K562 (cell line): ENCODE measurements around the gene COL9A3. TPM values are rescaled to one million over a fixed set of nuclear protein-coding genes. Genes with fewer than 3 reads are reported as not detected.
A peak's percentile ranks its signal among the peaks of the same experiment; 100 is the strongest.

Experiments
- CAMTA2 ChIP-seq: fragments of 250-450 bp; sonication (Bioruptor Pico); conservative IDR thresholded peaks from 2 replicates; pipeline ENCODE4 v1.5.1; 2022
- CSDE1 ChIP-seq, 2 experiments: fragments of 450-650 bp; IDR thresholded peaks; 2 replicates each; pipeline ENCODE4 v1.6.1; 2016; ENCODE audit warnings: mild to moderate bottlenecking in 1 of 2
- CXXC5 ChIP-seq: fragments of 250-450 bp; sonication (Bioruptor Pico); IDR thresholded peaks from 2 replicates; pipeline ENCODE4 v1.8.0; 2022; ENCODE audit warnings: inconsistent platforms, mild to moderate bottlenecking, moderate library complexity
- DIDO1 ChIP-seq: fragments of 450-650 bp; IDR thresholded peaks from 2 replicates; pipeline ENCODE4 v1.6.1; 2016; ENCODE audit warnings: low read depth, missing biosample characterization, missing genetic modification characterization
- NBN ChIP-seq: fragments of 450-650 bp; IDR thresholded peaks from 2 replicates; pipeline ENCODE4 v1.6.1; 2016; ENCODE audit warnings: low read depth, mild to moderate bottlenecking
- NR2F6 ChIP-seq: fragments of 450-650 bp; formaldehyde crosslinking; IDR thresholded peaks from 2 replicates; pipeline ENCODE4 v1.4.0; 2020; ENCODE audit warnings: mild to moderate bottlenecking
- PCBP1 ChIP-seq: fragments of 200-400 bp; formaldehyde crosslinking; IDR thresholded peaks from 2 replicates; pipeline ENCODE4 v1.6.1; 2018; ENCODE audit warnings: mild to moderate bottlenecking, low read depth, low read length; ENCODE audit not compliant: poor library complexity, severe bottlenecking
- PCBP2 ChIP-seq: fragments of 200-400 bp; formaldehyde crosslinking; IDR thresholded peaks from 2 replicates; pipeline ENCODE4 v1.6.1; 2018; ENCODE audit warnings: low read length, low read depth, mild to moderate bottlenecking, moderate library complexity; ENCODE audit not compliant: poor library complexity, severe bottlenecking
- POLR2AphosphoS5 ChIP-seq: IDR thresholded peaks from 2 replicates; pipeline ENCODE4 v1.6.1; 2011; ENCODE audit warnings: mild to moderate bottlenecking, low read depth, low read length, moderate library complexity; ENCODE audit not compliant: control insufficient read depth, insufficient read depth
- POLR3A ChIP-seq: IDR thresholded peaks from 2 replicates; pipeline ENCODE4 v1.6.1; 2011; ENCODE audit warnings: borderline replicate concordance, mild to moderate bottlenecking, moderate library complexity; ENCODE audit not compliant: insufficient read length, insufficient read depth; ENCODE audit errors: extremely low read depth
- SAFB ChIP-seq: fragments of 200-400 bp; formaldehyde crosslinking; IDR thresholded peaks from 2 replicates; pipeline ENCODE4 v1.6.1; 2017; ENCODE audit warnings: low read depth, low read length, borderline replicate concordance
- SRF ChIP-seq, 2 experiments: fragments of 250-450, 450-650 bp in 1 of 2; sonication (Bioruptor Pico) in 1 of 2; sonication (generic) in 1 of 2; formaldehyde crosslinking; IDR thresholded peaks; 2 replicates each; pipeline versions ENCODE4 v1.5.0 to v1.5.1; 2020 to 2022; ENCODE audit warnings: mild to moderate bottlenecking in 1 of 2, missing genetic modification reagents in 1 of 2
- SRSF7 ChIP-seq: fragments of 200-400 bp; formaldehyde crosslinking; optimal IDR thresholded peaks from 2 replicates; pipeline ENCODE3; 2017; ENCODE audit warnings: mild to moderate bottlenecking, low read depth, low read length
- ZFPM2 ChIP-seq: fragments of 250-450 bp; sonication (Bioruptor Pico); IDR thresholded peaks from 2 replicates; pipeline ENCODE4 v1.5.1; 2022; ENCODE audit warnings: mild to moderate bottlenecking
- ZHX1 ChIP-seq: fragments of 150-350 bp; conservative IDR thresholded peaks from 2 replicates; pipeline ENCODE4 v1.6.1; 2014; ENCODE audit warnings: low read length
- ZNF398 ChIP-seq: fragments of 250-450 bp; sonication (Bioruptor Pico); IDR thresholded peaks from 2 replicates; pipeline ENCODE4 v1.8.0; 2021; ENCODE audit warnings: moderate library complexity, mild to moderate bottlenecking, inconsistent platforms
- ZNF431 ChIP-seq: sonication (generic); formaldehyde crosslinking; IDR thresholded peaks from 2 replicates; pipeline ENCODE4 v1.8.0; 2022; ENCODE audit warnings: mild to moderate bottlenecking, missing genetic modification reagents
- polyA plus RNA-seq, 8 experiments: library from polyadenylated mRNA; depleted of rRNA in 4 of 8; stranded (reverse) in 5 of 8; unstranded in 3 of 8; fragments of >200 nt; fragmentation: Nextera tagmentation in 2 of 8; fragmentation: Illumina TruSeq in 1 of 8; extraction: Ambion mirVana in 2 of 8; extraction: Trizol in 1 of 8; gene quantifications; 2 replicates each; pipeline versions ENCODE4 v1.2.1 to v1.2.3, GENCODE V29; 2011 to 2014; ENCODE audit warnings: inconsistent platforms in 1 of 8, missing spikeins in 1 of 8
- total RNA-seq, 7 experiments: library from RNA; depleted of rRNA in 6 of 7; stranded (reverse); fragments of >200 nt in 6 of 7; fragmentation: Illumina TruSeq in 2 of 7; extraction: Trizol in 2 of 7; gene quantifications; 2 replicates each; pipeline versions ENCODE4 v1.2.1 to v1.2.3, GENCODE V29; 2011 to 2021; ENCODE audit warnings: low replicate concordance in 1 of 7
- TF ChIP-seq, protein P1 (sequence below): sonication (generic); formaldehyde crosslinking; IDR thresholded peaks from 2 replicates; pipeline ENCODE4 v1.8.0; 2022; ENCODE audit warnings: mild to moderate bottlenecking, missing genetic modification reagents
- TF ChIP-seq, protein P2 (sequence below): fragments of 450-650 bp; conservative IDR thresholded peaks from 2 replicates; pipeline ENCODE4 v1.6.1; 2016; ENCODE audit warnings: missing genetic modification characterization, low read depth, mild to moderate bottlenecking, missing compliant biosample characterization, moderate library complexity

Gene COL9A3
- total and polyA plus RNA-seq, 9 of the 15 experiments (the other 6 are each of a cell fraction or from before 2014, with no cell fraction given), result 0.14 to 3.6 (median 0.88) TPM; not detected in 1

DNA sequence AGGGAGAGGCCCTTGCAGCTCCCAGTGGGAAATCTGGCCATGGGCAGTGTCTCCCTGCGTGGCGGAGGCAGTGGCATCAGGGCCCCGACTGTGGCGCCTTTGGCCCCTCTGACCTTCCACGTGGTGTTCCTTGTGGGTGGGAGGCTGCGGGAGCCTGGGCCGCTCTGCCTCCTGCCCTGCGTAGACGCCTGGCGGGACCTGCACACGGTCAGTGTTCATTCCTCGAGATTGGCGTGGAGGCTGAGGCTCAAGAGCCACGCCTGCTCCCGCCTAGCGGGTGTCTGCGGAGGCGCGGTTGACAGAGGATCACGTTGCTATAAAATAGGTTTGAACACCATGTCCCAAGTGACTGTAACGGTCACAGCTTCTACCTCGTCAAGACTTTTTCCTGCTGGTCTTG, 14.0 kb downstream of the COL9A3 start (continued):
- TF ChIP-seq SRSF7 (no peak), POLR3A (no peak), SRF (CRISPR knock-in tag; IDR thresholded peaks at IDR 0.05) (no peak), ZHX1 (no peak), PCBP2 (no peak), POLR2AphosphoS5 (no peak), SAFB (peak; percentile 58; the same call in 1 of the 2 replicates), PCBP1 (no peak), NBN (no peak), CAMTA2 (CRISPR knock-in tag) (no peak), DIDO1 (tag) (no peak), CSDE1 (IDR thresholded peaks at IDR 0.05) (no peak), ZFPM2 (CRISPR knock-in tag) (no peak), ZNF431 (CRISPR knock-in tag) (no peak), ZNF398 (CRISPR knock-in tag) (no peak), CXXC5 (no peak), NR2F6 (CRISPR knock-in tag) (no peak)
- TF ChIP-seq, protein P1, sequence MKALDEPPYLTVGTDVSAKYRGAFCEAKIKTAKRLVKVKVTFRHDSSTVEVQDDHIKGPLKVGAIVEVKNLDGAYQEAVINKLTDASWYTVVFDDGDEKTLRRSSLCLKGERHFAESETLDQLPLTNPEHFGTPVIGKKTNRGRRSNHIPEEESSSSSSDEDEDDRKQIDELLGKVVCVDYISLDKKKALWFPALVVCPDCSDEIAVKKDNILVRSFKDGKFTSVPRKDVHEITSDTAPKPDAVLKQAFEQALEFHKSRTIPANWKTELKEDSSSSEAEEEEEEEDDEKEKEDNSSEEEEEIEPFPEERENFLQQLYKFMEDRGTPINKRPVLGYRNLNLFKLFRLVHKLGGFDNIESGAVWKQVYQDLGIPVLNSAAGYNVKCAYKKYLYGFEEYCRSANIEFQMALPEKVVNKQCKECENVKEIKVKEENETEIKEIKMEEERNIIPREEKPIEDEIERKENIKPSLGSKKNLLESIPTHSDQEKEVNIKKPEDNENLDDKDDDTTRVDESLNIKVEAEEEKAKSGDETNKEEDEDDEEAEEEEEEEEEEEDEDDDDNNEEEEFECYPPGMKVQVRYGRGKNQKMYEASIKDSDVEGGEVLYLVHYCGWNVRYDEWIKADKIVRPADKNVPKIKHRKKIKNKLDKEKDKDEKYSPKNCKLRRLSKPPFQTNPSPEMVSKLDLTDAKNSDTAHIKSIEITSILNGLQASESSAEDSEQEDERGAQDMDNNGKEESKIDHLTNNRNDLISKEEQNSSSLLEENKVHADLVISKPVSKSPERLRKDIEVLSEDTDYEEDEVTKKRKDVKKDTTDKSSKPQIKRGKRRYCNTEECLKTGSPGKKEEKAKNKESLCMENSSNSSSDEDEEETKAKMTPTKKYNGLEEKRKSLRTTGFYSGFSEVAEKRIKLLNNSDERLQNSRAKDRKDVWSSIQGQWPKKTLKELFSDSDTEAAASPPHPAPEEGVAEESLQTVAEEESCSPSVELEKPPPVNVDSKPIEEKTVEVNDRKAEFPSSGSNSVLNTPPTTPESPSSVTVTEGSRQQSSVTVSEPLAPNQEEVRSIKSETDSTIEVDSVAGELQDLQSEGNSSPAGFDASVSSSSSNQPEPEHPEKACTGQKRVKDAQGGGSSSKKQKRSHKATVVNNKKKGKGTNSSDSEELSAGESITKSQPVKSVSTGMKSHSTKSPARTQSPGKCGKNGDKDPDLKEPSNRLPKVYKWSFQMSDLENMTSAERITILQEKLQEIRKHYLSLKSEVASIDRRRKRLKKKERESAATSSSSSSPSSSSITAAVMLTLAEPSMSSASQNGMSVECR, result no peak
- TF ChIP-seq, protein P2, sequence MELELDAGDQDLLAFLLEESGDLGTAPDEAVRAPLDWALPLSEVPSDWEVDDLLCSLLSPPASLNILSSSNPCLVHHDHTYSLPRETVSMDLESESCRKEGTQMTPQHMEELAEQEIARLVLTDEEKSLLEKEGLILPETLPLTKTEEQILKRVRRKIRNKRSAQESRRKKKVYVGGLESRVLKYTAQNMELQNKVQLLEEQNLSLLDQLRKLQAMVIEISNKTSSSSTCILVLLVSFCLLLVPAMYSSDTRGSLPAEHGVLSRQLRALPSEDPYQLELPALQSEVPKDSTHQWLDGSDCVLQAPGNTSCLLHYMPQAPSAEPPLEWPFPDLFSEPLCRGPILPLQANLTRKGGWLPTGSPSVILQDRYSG (tag), result no peak
